GM18507 (cell line): Measurements from ENCODE around the gene RBM39.
"Not testable (repeated sequence)": the region's sequence is repeated elsewhere in the genome, so short reads cannot be mapped to it uniquely, and the experiment has no call there.

Experiments
- DNase-seq: peaks from one replicate; pipeline ENCODE4 v3.0.0; 2011; ENCODE audit warnings: low read depth; ENCODE audit not compliant: insufficient read length; ENCODE audit errors: extremely low spot score
- FAIRE-seq: peaks from 2 replicates; lab custom pipeline; 2011; peaks lifted over from hg19 to GRCh38; lab: Jason Lieb, UNC

Gene RBM39

GRCh38 chr20:35741892-35742740, at the start of gene RBM39:
TSS of gene RBM39 (minus strand) at chr20:35742260. CDS start at chr20:35740874, 1,386 bp downstream.
- FAIRE-seq (peak; percentile 96), DNase-seq (peak; percentile 84)

GRCh38 chr20:35791821-35792220, 49.8 kb upstream of the RBM39 start:
- no peak for DNase-seq
- no peak for FAIRE-seq

GRCh38 chr20:35791097-35791496, 49.0 kb upstream of the RBM39 start:
- no peak for FAIRE-seq

GRCh38 chr20:35788796-35789195, 46.7 kb upstream of the RBM39 start:
- FAIRE-seq = no peak
- no peak for DNase-seq

More at GRCh38 chr20:35791097-35791496, 49.0 kb upstream of the RBM39 start:
- no peak for DNase-seq

GRCh38 chr20:35785541-35785940, 43.5 kb upstream of the RBM39 start:
- FAIRE-seq, DNase-seq: not testable (repeated sequence)

GRCh38 chr20:35783811-35784210, 41.8 kb upstream of the RBM39 start:
- not testable (repeated sequence) for DNase-seq, FAIRE-seq

- FAIRE-seq (no peak), DNase-seq (no peak)
Observed at GRCh38 chr20:35776513-35777101, 34.5 kb upstream of the RBM39 start.

GRCh38 chr20:35774391-35774790, 32.3 kb upstream of the RBM39 start:
- DNase-seq (no peak), FAIRE-seq (no peak)

GRCh38 chr20:35773154-35773751, 31.2 kb upstream of the RBM39 start:
- no peak for DNase-seq
- FAIRE-seq = peak; percentile 75

- no peak for FAIRE-seq
- DNase-seq = no peak
Observed at GRCh38 chr20:35772563-35773058, 30.6 kb upstream of the RBM39 start.

GRCh38 chr20:35771689-35772562, 29.9 kb upstream of the RBM39 start, which contains the start of gene PHF20:
TSS of gene PHF20 (plus strand) at chr20:35772015. CDS start at chr20:35801523, 29,508 bp downstream.
- DNase-seq = peak; percentile 84
- peak; percentile 91 for FAIRE-seq

- DNase-seq = no peak
- no peak for FAIRE-seq
Observed at GRCh38 chr20:35771367-35771688, 29.3 kb upstream of the RBM39 start.

- FAIRE-seq (no peak), DNase-seq (no peak)
Observed at GRCh38 chr20:35768731-35769664, 26.9 kb upstream of the RBM39 start.

- FAIRE-seq (peak; percentile 94), DNase-seq (peak; percentile 68)
Observed at GRCh38 chr20:35767683-35768481, 25.8 kb upstream of the RBM39 start.

- FAIRE-seq = no peak
Observed at GRCh38 chr20:35766843-35767242, 24.8 kb upstream of the RBM39 start.

GRCh38 chr20:35764936-35765335, 22.9 kb upstream of the RBM39 start:
- FAIRE-seq, DNase-seq: not testable (repeated sequence)

More at GRCh38 chr20:35766843-35767242, 24.8 kb upstream of the RBM39 start:
- DNase-seq = no peak

GRCh38 chr20:35762461-35762860, 20.4 kb upstream of the RBM39 start:
- no peak for DNase-seq
- FAIRE-seq = no peak
